ENCODE measurements around the gene TNFSF11. TPM values are rescaled to one million over a fixed set of nuclear protein-coding genes. Genes with fewer than 3 reads are reported as not detected.

TNFSF11 gene
- total RNA-seq, 4 donors from 2014 or later, result 0.14 TPM; not detected in 3

DNA sequence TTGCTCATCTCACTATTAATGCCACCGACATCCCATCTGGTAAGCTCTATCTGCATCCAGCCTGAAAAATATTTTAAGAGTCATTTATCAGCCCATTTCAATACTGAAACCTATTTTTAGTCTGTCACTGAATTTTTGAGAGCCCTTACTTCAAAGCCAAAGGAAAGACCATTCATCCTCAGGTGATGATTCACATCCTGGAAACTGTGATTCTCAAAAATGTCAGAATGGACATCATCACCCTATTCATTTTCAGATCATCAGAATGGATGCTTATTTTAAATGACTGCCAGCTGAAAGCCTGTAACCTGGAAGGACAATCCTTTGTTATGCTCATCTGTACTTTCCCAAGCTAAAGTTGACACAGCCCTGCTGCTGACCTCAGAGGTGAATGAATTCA lies 27.0 kb downstream of the TNFSF11 start:
- Histone ChIP-seq H3K36me3 (no peaks in the 10 kb centered on the region), H3K27me3 (no peaks in the 10 kb centered on the region), H3K9me3 (no peaks in the 10 kb centered on the region), H3K4me1 (no peaks in the 10 kb centered on the region), H3K27ac (no peak overlapping the region), H3K4me3 (no peak overlapping the region)
- DNase-seq, result no peak
- TF ChIP-seq, protein P1, sequence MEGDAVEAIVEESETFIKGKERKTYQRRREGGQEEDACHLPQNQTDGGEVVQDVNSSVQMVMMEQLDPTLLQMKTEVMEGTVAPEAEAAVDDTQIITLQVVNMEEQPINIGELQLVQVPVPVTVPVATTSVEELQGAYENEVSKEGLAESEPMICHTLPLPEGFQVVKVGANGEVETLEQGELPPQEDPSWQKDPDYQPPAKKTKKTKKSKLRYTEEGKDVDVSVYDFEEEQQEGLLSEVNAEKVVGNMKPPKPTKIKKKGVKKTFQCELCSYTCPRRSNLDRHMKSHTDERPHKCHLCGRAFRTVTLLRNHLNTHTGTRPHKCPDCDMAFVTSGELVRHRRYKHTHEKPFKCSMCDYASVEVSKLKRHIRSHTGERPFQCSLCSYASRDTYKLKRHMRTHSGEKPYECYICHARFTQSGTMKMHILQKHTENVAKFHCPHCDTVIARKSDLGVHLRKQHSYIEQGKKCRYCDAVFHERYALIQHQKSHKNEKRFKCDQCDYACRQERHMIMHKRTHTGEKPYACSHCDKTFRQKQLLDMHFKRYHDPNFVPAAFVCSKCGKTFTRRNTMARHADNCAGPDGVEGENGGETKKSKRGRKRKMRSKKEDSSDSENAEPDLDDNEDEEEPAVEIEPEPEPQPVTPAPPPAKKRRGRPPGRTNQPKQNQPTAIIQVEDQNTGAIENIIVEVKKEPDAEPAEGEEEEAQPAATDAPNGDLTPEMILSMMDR (IDR thresholded peaks at IDR 0.05), result no peak
- no peak for TF ChIP-seq POLR2A (IDR thresholded peaks at IDR 0.05)
- intact Hi-C loops (cut with DNase I; ENCODE audit: low total_unique reads), result no loop called here

GRCh38 chr13:42602906-42603305 lies 29.0 kb downstream of the TNFSF11 start:
- TF ChIP-seq, protein P1 (IDR thresholded peaks at IDR 0.05), result no peak
- no peak for TF ChIP-seq POLR2A (IDR thresholded peaks at IDR 0.05)
- Histone ChIP-seq H3K27ac (no peak overlapping the region), H3K36me3 (no peaks in the 10 kb centered on the region), H3K4me3 (no peak overlapping the region), H3K27me3 (no peaks in the 10 kb centered on the region), H3K9me3 (no peaks in the 10 kb centered on the region), H3K4me1 (no peaks in the 10 kb centered on the region)
- no peak for DNase-seq
- intact Hi-C loops (cut with DNase I; ENCODE audit: low total_unique reads), result no loop called here

GRCh38 chr13:42603571-42603970 lies 29.6 kb downstream of the TNFSF11 start:
- Histone ChIP-seq H3K9me3 (no peaks in the 10 kb centered on the region), H3K4me3 (no peak overlapping the region), H3K27me3 (no peaks in the 10 kb centered on the region), H3K4me1 (no peaks in the 10 kb centered on the region), H3K27ac (no peak overlapping the region), H3K36me3 (no peaks in the 10 kb centered on the region)
- DNase-seq, result no peak
- intact Hi-C loops (cut with DNase I; ENCODE audit: low total_unique reads), result no loop called here
- no peak for TF ChIP-seq POLR2A (IDR thresholded peaks at IDR 0.05)
- TF ChIP-seq, protein P1 (IDR thresholded peaks at IDR 0.05), result no peak

DNA sequence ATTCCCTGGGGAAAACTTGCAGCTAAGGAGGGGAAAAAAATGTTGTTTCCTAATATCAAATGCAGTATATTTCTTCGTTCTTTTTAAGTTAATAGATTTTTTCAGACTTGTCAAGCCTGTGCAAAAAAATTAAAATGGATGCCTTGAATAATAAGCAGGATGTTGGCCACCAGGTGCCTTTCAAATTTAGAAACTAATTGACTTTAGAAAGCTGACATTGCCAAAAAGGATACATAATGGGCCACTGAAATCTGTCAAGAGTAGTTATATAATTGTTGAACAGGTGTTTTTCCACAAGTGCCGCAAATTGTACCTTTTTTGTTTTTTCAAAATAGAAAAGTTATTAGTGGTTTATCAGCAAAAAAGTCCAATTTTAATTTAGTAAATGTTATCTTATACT lies 33.6 kb downstream of the TNFSF11 start:
- DNase-seq, result no peak
- Histone ChIP-seq H3K4me1 (no peaks in the 10 kb centered on the region), H3K9me3 (no peaks in the 10 kb centered on the region), H3K27ac (no peak overlapping the region), H3K4me3 (no peak overlapping the region), H3K36me3 (no peaks in the 10 kb centered on the region), H3K27me3 (no peaks in the 10 kb centered on the region)
- intact Hi-C loops (cut with DNase I; ENCODE audit: low total_unique reads), result no loop called here
- TF ChIP-seq, protein P1 (IDR thresholded peaks at IDR 0.05), result no peak

GRCh38 chr13:42610649-42611048 lies 36.7 kb downstream of the TNFSF11 start:
- Histone ChIP-seq H3K9me3 (no peaks in the 10 kb centered on the region), H3K27me3 (no peaks in the 10 kb centered on the region), H3K27ac (no peak overlapping the region), H3K4me3 (no peak overlapping the region), H3K36me3 (no peaks in the 10 kb centered on the region), H3K4me1 (no peaks in the 10 kb centered on the region)
- TF ChIP-seq POLR2A (IDR thresholded peaks at IDR 0.05), result no peak
- TF ChIP-seq, protein P1 (IDR thresholded peaks at IDR 0.05), result no peak
- intact Hi-C loops (cut with DNase I; ENCODE audit: low total_unique reads), result no loop called here
- DNase-seq, result no peak

Data from uterus (tissue), 4 donors.